HepG2 (cell line): ENCODE data around the gene ASAP2. TPM values are rescaled to one million over a fixed set of nuclear protein-coding genes. Genes with fewer than 3 reads are reported as not detected.

Source experiments
- ATAC-seq: fragments of 200-7000 bp; cut with Tn5 transposase; 3 replicates; pipeline ENCODE4 v1.9.1; 2020; ENCODE audit warnings: mild to moderate bottlenecking, moderate library complexity
- BruUV-seq: library from RNA; stranded (reverse); fragments of 400-500 nt; replicated peaks from 2 replicates; lab custom pipeline; 2021; lab: Mats Ljungman, UMichigan
- CTCF ChIA-PET: fragments of 300-600 bp; formaldehyde crosslinking; extraction: SDS; loops from one replicate; lab custom pipeline; 2021; ENCODE audit warnings: low total read pairs, inconsistent platforms, low intra/inter-chr PET ratio; lab: Yijun Ruan, JAX
- POLR2A ChIA-PET: fragments of 350-600 bp; sonication (Branson Sonifier 250); formaldehyde crosslinking; loops from one replicate; lab custom pipeline; 2020; ENCODE audit warnings: antibody characterized with exemption, inconsistent platforms; lab: Yijun Ruan, JAX
- DNase-seq: peaks from one replicate; pipeline ENCODE4 v3.0.0-alpha.2; 2015; ENCODE audit warnings: low spot score
- FAIRE-seq: peaks from 3 replicates; lab custom pipeline; 2011; peaks lifted over from hg19 to GRCh38; lab: Jason Lieb, UNC
- H2AFZ ChIP-seq: one replicate; pipeline ENCODE4 v1.6.1; 2011; ENCODE audit warnings: low read length, inconsistent platforms
- H3K27ac ChIP-seq: fragments of 300-600 bp; 3 replicates; pipeline ENCODE4 v1.8.0; 2011; ENCODE audit warnings: mixed run types, mild to moderate bottlenecking, mixed read lengths, low read length, inconsistent platforms; ENCODE audit not compliant: insufficient read depth; ENCODE audit errors: extremely low read length
- H3K27me3 ChIP-seq, 2 experiments: fragments of 200-600 bp in 1 of 2; 2 replicates in 1 of 2; 3 replicates in 1 of 2; pipeline versions ENCODE4 v1.6.0 to v1.8.0; 2011; ENCODE audit warnings: low read length in 2 of 2, mild to moderate bottlenecking in 2 of 2, moderate library complexity in 2 of 2, inconsistent platforms in 1 of 2; ENCODE audit not compliant: insufficient read depth in 2 of 2, control insufficient read depth in 1 of 2
- H3K36me3 ChIP-seq, 2 experiments: fragments of 200-600 bp in 1 of 2; replicated peaks in 1 of 2; 2 replicates in 1 of 2; 3 replicates in 1 of 2; pipeline versions ENCODE4 v1.5.1 to v1.8.0; 2011; ENCODE audit warnings: low read length in 2 of 2, inconsistent platforms in 1 of 2; ENCODE audit not compliant: insufficient read depth in 2 of 2, control insufficient read depth in 1 of 2
- H3K4me1 ChIP-seq: 2 replicates; pipeline ENCODE4 v1.5.1; 2012; ENCODE audit warnings: low read length, inconsistent platforms; ENCODE audit not compliant: insufficient read depth
- H3K4me2 ChIP-seq: 2 replicates; pipeline ENCODE4 v1.6.0; 2011; ENCODE audit warnings: low read depth, low read length, inconsistent platforms
- H3K4me3 ChIP-seq, 3 experiments: fragments of 200-600 bp in 1 of 3; sonication (generic), shearing (Covaris generic) in 1 of 3; replicated peaks in 1 of 3; 2 replicates each; pipeline ENCODE4 v1.5.1; 2011 to 2016; ENCODE audit warnings: low read length in 3 of 3, inconsistent platforms in 2 of 3, low read depth in 2 of 3, mild to moderate bottlenecking in 2 of 3, control low read depth in 1 of 3, mixed read lengths in 1 of 3; ENCODE audit not compliant: insufficient read depth in 1 of 3
- H3K79me2 ChIP-seq: one replicate; pipeline ENCODE4 v1.6.1; 2011; ENCODE audit warnings: low read length, inconsistent platforms; ENCODE audit not compliant: insufficient read depth
- H3K9ac ChIP-seq: 2 replicates; pipeline ENCODE4 v1.6.0; 2011; ENCODE audit warnings: mild to moderate bottlenecking, low read depth, low read length, inconsistent platforms; ENCODE audit not compliant: insufficient read depth
- H3K9me3 ChIP-seq: 2 replicates; pipeline ENCODE4 v1.5.1; 2012; ENCODE audit warnings: mild to moderate bottlenecking, low read length
- H4K20me1 ChIP-seq: 2 replicates; pipeline ENCODE4 v1.6.0; 2011; ENCODE audit warnings: inconsistent platforms, mild to moderate bottlenecking, low read length, moderate library complexity; ENCODE audit not compliant: insufficient read depth
- CSRNP1 ChIP-seq: sonication (generic); formaldehyde crosslinking; IDR thresholded peaks from 2 replicates; pipeline ENCODE4 v1.8.1; 2023; ENCODE audit warnings: mild to moderate bottlenecking, missing genetic modification reagents
- DBP ChIP-seq: sonication (generic); formaldehyde crosslinking; IDR thresholded peaks from 2 replicates; pipeline ENCODE4 v1.4.0; 2020; ENCODE audit warnings: missing genetic modification reagents; ENCODE audit errors: not compliant biosample characterization
- FOXP1 ChIP-seq, 2 experiments: fragments of 450-650 bp in 1 of 2; IDR thresholded peaks; 2 replicates each; pipeline ENCODE4 v1.6.1; 2017 to 2018; ENCODE audit warnings: antibody characterized with exemption in 1 of 2
- LBX2 ChIP-seq: sonication (generic); formaldehyde crosslinking; IDR thresholded peaks from 2 replicates; pipeline ENCODE4 v1.5.0; 2020; ENCODE audit warnings: missing genetic modification reagents, mild to moderate bottlenecking, borderline replicate concordance
- PHF8 ChIP-seq: sonication (generic); formaldehyde crosslinking; IDR thresholded peaks from 2 replicates; pipeline ENCODE4 v1.5.0; 2020; ENCODE audit warnings: missing genetic modification reagents
- SMC3 ChIP-seq: IDR thresholded peaks from 2 replicates; pipeline ENCODE4 v1.6.1; 2011; ENCODE audit warnings: low read length, improper control_type of control experiment
- ZFP1 ChIP-seq: IDR thresholded peaks from 2 replicates; pipeline ENCODE4 v1.6.1; 2016
- ZNF276 ChIP-seq: sonication (generic); formaldehyde crosslinking; IDR thresholded peaks from 2 replicates; pipeline ENCODE4 v1.4.0; 2020; ENCODE audit warnings: mild to moderate bottlenecking, low read depth, missing genetic modification reagents
- ZNF362 ChIP-seq: sonication (generic); formaldehyde crosslinking; IDR thresholded peaks from 2 replicates; pipeline ENCODE4 v1.4.0; 2020; ENCODE audit warnings: missing genetic modification reagents, mild to moderate bottlenecking, borderline replicate concordance
- WGBS: methylation state at CpG from one replicate; pipeline ENCODE4 v1.1.6; 2017; ENCODE audit warnings: low lambda C conversion rate; 5-methylcytosine and 5-hydroxymethylcytosine counted together
- in situ Hi-C: cut with HindIII; loops from 2 replicates; pipeline ENCODE4 v1.10.0; 2017; ENCODE audit warnings: low pct_unique_long_range_greater_than_20kb; ENCODE audit not compliant: extremely low pct_ligation_motif_present
- intact Hi-C: fragments of 100-400 bp; cut with micrococcal nuclease; formaldehyde crosslinking; loops from one replicate; pipeline ENCODE4 v1.10.0; 2022; ENCODE audit not compliant: unreplicated experiment
- polyA plus RNA-seq, 8 experiments: library from polyadenylated mRNA; depleted of rRNA in 3 of 8; stranded (reverse) in 7 of 8; unstranded in 1 of 8; fragments of >200 nt; fragmentation: Illumina TruSeq in 4 of 8; extraction: Trizol in 4 of 8; gene quantifications; 2 replicates each; pipeline versions ENCODE4 v1.2.1 to v1.2.3, GENCODE V29; 2011 to 2016; ENCODE audit warnings: low read depth in 4 of 8, missing spikeins in 1 of 8, mixed read lengths in 1 of 8; ENCODE audit not compliant: insufficient read depth in 1 of 8
- total RNA-seq, 5 experiments: library from RNA; depleted of rRNA; stranded (reverse); fragments of >200 nt; fragmentation: Illumina TruSeq; extraction: Trizol; gene quantifications; 2 replicates each; pipeline ENCODE4 v1.2.3, GENCODE V29; 2016; ENCODE audit warnings: low read depth in 1 of 5

ASAP2 gene
- total and polyA plus RNA-seq, 2 of the 13 experiments (the other 11 are each of a cell fraction or from before 2014, with no cell fraction given) = 7.3 to 22.3 TPM

GRCh38 chr2:9318461-9319337, 112.1 kb downstream of the ASAP2 start:
- BruUV-seq = no TSS peak
- CTCF ChIA-PET = no interaction called here
- Histone ChIP-seq H3K36me3 (peaks cover 10 to 28% of the 10 kb centered on the region in 2 experiments), H3K27me3 (no peaks in the 10 kb centered on the region), H3K9me3 (no peaks in the 10 kb centered on the region), H3K4me3 (no peak overlapping the region), H3K79me2 (no peaks in the 10 kb centered on the region), H3K27ac (no peak overlapping the region), H3K9ac (no peak overlapping the region), H2AFZ (no peak overlapping the region), H3K4me2 (no peak overlapping the region), H4K20me1 (no peaks in the 10 kb centered on the region), H3K4me1 (no peaks in the 10 kb centered on the region)
- DNase-seq (no peak), FAIRE-seq (no peak), ATAC-seq (no peak)
- intact Hi-C loops (no loop called here), in situ Hi-C loops (no loop called here)
- 92% methylated on average over 27 of the region's 29 CpGs for WGBS
- POLR2A ChIA-PET = no interaction called here
- no peak for TF ChIP-seq ZNF276 (CRISPR knock-in tag)
- TF ChIP-seq ZNF362 (CRISPR knock-in tag) = no peak
- TF ChIP-seq LBX2 (CRISPR knock-in tag) = no peak
- TF ChIP-seq SMC3 = no peak
- no peak for TF ChIP-seq CSRNP1 (CRISPR knock-in tag)
- no peak for TF ChIP-seq DBP (CRISPR knock-in tag)
- no peak for TF ChIP-seq ZFP1 (CRISPR knock-in tag)
- no peak for TF ChIP-seq FOXP1 (IDR thresholded peaks at IDR 0.05)
- no peak for TF ChIP-seq FOXP1 (CRISPR knock-in tag; IDR thresholded peaks at IDR 0.05)
- TF ChIP-seq PHF8 (CRISPR knock-in tag) = no peak
